DMS114 treated with DMSO at 0.1 percent for 48 hours (cell line): ENCODE data around the gene ARRDC3.

Experiments used
- DNase-seq: peaks from one replicate; lab custom pipeline; 2025; ENCODE audit not compliant: unreplicated experiment; lab: John Stamatoyannopoulos, UW

Gene ARRDC3

GRCh38 chr5:91384671-91385430, 1.7 kb upstream of the ARRDC3 start:
- peak; percentile 88 for DNase-seq

GRCh38 chr5:91383956-91384300, 811 bp upstream of the ARRDC3 start:
- DNase-seq, result no peak

GRCh38 chr5:91382530-91383026, 539 bp downstream of the ARRDC3 start:
- DNase-seq, result peak; percentile 32

GRCh38 chr5:91381774-91382359, 1.2 kb downstream of the ARRDC3 start:
- DNase-seq, result peak; percentile 86

- DNase-seq, result no peak
These were observed 1.8 kb downstream of the ARRDC3 start for GRCh38 chr5:91381239-91381773.

GRCh38 chr5:91380491-91381238, 2.5 kb downstream of the ARRDC3 start:
- peak; percentile 83 for DNase-seq

- DNase-seq, result peak; percentile 85
These were observed 3.1 kb downstream of the ARRDC3 start for GRCh38 chr5:91379914-91380490.

- no peak for DNase-seq
These were observed 3.7 kb downstream of the ARRDC3 start for GRCh38 chr5:91379246-91379913.

- no peak for DNase-seq
These were observed 4.3 kb downstream of the ARRDC3 start for GRCh38 chr5:91378752-91379211.

GRCh38 chr5:91374893-91375520, 8.1 kb downstream of the ARRDC3 start:
- no peak for DNase-seq

- no peak for DNase-seq
These were observed 9.5 kb downstream of the ARRDC3 start for GRCh38 chr5:91373600-91373999.

- DNase-seq, result no peak
These were observed 10.1 kb downstream of the ARRDC3 start for GRCh38 chr5:91373006-91373405.

GRCh38 chr5:91369480-91369879, 13.6 kb downstream of the ARRDC3 start:
- DNase-seq, result no peak

- no peak for DNase-seq
These were observed 15.0 kb downstream of the ARRDC3 start for GRCh38 chr5:91367908-91368648.

GRCh38 chr5:91367344-91367743, 15.8 kb downstream of the ARRDC3 start:
- no peak for DNase-seq

GRCh38 chr5:91366551-91366950, 16.6 kb downstream of the ARRDC3 start:
- DNase-seq, result no peak

- no peak for DNase-seq
These were observed 17.6 kb downstream of the ARRDC3 start for GRCh38 chr5:91365498-91365897.

GRCh38 chr5:91362935-91363334, 20.2 kb downstream of the ARRDC3 start:
- no peak for DNase-seq

GRCh38 chr5:91361790-91362189, 21.3 kb downstream of the ARRDC3 start:
- no peak for DNase-seq
